ENCODE measurements around the gene PMEPA1.

The PMEPA1 gene

DNA sequence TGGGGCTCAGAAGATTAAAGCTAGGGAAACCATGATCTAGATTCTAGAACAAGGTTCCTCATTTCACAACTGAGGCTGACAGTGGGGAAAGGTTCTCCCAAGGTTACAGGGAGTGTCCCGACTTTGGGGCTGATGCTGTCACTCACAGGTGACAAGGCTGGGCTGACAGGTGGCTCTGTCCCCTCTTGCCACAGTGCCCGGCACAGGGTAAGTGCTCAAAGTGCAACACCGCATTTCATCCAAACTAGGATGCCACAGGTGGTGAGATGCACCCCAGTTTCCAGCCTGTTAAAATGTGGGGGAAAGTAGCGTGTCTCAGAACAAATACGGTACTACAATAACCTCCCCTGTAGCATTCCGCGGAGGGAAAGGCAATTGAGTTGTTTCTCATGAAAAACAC, 97.4 kb downstream of the PMEPA1 start:
- H3K36me3 ChIP-seq (ENCODE audit: insufficient read depth, low read length): no peaks in the 10 kb centered on the region

DNA sequence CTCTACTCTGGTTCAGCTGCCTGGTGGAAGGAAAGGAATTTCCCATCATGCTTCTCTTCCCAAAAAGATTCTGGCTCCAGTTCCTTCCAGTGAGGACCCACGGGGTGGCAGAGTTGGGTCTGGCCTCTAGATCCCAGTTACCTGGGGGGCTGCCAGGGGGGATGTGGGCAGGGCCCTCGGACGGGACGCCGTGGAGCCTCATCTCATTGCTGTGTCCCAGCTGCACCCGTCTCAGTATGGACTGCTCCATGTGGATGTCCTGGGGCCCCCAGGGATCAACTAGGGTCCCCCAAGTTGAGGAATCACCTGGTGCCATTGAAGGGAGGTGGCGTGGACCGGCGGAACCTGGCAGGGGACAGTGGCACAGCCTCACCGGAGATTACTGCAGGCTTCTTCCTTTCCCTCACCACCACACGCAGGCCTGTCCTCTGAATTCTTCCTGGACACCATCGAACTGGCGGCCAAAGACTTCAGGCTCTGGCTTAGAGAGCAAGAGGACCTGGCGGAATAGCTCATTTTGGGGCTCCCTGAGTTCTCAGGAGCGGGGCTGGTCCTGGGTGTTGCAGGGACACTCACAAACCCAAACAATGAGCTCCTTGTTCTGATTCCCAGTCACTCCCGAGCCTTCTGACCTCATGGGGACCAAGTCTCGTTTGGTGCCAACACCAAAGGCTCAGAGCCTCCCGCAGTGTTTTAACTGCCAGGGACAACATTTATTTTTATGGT, 98.1 kb downstream of the PMEPA1 start:
- H3K9me3 ChIP-seq (replicated peaks; ENCODE audit: low read length): no peaks in the 10 kb centered on the region
- no peaks in the 10 kb centered on the region for H3K4me1 ChIP-seq (ENCODE audit: control insufficient read depth, insufficient read depth, low read length)
- H3K36me3 ChIP-seq (ENCODE audit: insufficient read depth, low read length): no peaks in the 10 kb centered on the region
- no peak overlapping the region for H3K9ac ChIP-seq (ENCODE audit: low read depth, low read length)
- peaks cover 64% of the 10 kb centered on the region for H3K27me3 ChIP-seq (ENCODE audit: control insufficient read depth, insufficient read depth, low read length)
- H3K4me3 ChIP-seq (ENCODE audit: low read length): no peak overlapping the region
- H3K4me2 ChIP-seq (ENCODE audit: low read length): no peak overlapping the region

More for the DNA sequence above, 97.4 kb downstream of the PMEPA1 start:
- Histone ChIP-seq H3K4me1 (ENCODE audit: control insufficient read depth, insufficient read depth, low read length) (no peaks in the 10 kb centered on the region), H3K9me3 (replicated peaks; ENCODE audit: low read length) (no peaks in the 10 kb centered on the region), H3K9ac (ENCODE audit: low read depth, low read length) (no peak overlapping the region), H3K27me3 (ENCODE audit: control insufficient read depth, insufficient read depth, low read length) (peaks cover 63% of the 10 kb centered on the region), H3K4me2 (ENCODE audit: low read length) (no peak overlapping the region), H3K4me3 (ENCODE audit: low read length) (no peak overlapping the region)

DNA sequence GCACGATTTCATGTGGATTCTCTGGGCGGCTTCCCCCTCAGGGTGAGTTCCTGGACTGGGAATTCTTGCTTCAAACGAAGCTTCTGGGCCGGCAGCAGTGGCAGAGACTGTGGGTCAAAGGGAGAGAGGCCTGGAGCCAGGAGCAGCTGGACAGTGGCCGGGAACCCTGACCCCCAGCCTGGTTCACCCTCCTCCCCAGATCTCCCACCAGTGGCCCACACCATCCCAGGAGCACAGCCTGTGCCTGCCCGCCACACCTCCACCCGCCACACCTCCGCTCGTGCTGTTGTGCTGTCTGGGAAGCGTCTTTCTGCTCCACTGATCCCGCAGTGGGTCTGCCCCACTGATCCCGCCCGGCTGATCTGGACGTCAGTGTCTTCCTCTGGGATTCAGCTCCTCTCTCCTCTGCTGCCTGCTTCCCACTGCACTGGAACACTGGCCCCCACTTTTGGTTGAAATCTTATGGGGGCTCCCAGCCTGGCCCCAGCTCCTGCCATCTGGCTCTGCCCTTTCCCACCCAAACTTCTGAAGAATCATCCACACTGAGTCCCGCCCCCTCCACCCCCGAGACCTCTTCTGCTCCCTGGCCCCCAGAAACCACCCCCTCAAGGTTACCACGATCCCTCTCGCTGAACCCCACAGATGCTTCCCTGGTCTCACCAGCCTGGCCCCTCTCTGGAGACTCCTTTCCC, 99.4 kb downstream of the PMEPA1 start:
- Histone ChIP-seq H3K9me3 (replicated peaks; ENCODE audit: low read length) (no peaks in the 10 kb centered on the region), H3K27me3 (ENCODE audit: control insufficient read depth, insufficient read depth, low read length) (peaks cover 60% of the 10 kb centered on the region), H3K4me1 (ENCODE audit: control insufficient read depth, insufficient read depth, low read length) (no peaks in the 10 kb centered on the region), H3K36me3 (ENCODE audit: insufficient read depth, low read length) (no peaks in the 10 kb centered on the region), H3K4me2 (ENCODE audit: low read length) (no peak overlapping the region), H3K9ac (ENCODE audit: low read depth, low read length) (no peak overlapping the region), H3K4me3 (ENCODE audit: low read length) (no peak overlapping the region)

DNA sequence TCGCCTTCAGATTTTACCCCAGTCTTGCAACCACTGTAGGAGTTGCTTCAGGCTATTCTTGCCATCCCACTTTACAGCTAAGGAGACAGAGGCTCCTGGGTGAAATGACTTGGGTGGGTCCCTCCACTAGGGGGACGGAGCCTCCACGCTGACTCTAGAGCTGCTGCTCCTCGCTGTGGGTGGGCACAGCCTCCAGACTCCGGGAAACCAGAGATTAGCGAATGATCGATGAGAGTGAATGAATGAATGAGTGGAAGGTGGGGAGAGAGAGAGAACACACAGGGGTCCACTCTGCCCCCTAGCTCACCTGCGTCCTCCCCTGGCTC, 100.0 kb downstream of the PMEPA1 start:
- Histone ChIP-seq H3K27me3 (ENCODE audit: control insufficient read depth, insufficient read depth, low read length) (peaks cover 61% of the 10 kb centered on the region), H3K9ac (ENCODE audit: low read depth, low read length) (no peak overlapping the region), H3K4me3 (ENCODE audit: low read length) (no peak overlapping the region), H3K9me3 (replicated peaks; ENCODE audit: low read length) (no peaks in the 10 kb centered on the region), H3K4me1 (ENCODE audit: control insufficient read depth, insufficient read depth, low read length) (no peaks in the 10 kb centered on the region), H3K36me3 (ENCODE audit: insufficient read depth, low read length) (no peaks in the 10 kb centered on the region), H3K4me2 (ENCODE audit: low read length) (no peak overlapping the region)

DNA sequence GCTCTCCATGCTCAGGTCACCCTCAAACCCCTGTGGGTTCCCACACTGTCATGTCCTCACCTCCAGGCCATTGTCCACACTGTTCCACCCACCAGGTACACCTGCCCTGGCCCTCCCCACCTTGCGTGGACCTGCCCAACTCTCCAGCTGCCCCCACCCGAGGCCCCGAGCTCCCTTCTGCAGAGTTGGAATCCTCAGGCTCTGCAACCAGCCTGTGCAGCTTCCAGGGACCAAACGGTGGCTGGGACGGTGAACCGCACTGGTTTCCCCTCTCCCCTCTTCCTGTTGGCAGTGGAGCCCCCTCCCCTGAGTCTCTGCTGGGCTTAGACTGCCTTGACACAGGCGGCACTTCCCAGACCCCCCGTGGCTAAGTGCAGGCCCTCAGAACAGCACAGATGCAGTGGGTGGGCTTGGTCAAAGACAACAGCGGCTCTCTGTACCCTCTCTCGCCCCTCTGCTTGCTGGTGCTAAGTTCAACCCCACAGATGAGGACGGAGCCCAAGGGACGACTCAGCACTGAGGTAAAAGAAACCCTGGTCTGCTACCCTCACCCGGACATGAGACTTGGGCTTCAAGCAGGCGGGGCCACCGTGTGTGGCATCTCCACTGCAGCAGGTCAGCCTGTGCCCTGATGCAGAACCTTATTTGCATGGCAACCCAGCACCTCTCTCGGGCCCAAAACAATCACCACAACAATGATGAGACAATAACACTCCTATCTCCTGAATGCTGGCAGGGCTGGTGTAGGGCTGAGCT, 100.6 kb downstream of the PMEPA1 start:
- Histone ChIP-seq H3K36me3 (ENCODE audit: insufficient read depth, low read length) (no peaks in the 10 kb centered on the region), H3K27me3 (ENCODE audit: control insufficient read depth, insufficient read depth, low read length) (peaks cover 56% of the 10 kb centered on the region), H3K4me3 (ENCODE audit: low read length) (no peak overlapping the region), H3K4me2 (ENCODE audit: low read length) (no peak overlapping the region), H3K9ac (ENCODE audit: low read depth, low read length) (no peak overlapping the region), H3K4me1 (ENCODE audit: control insufficient read depth, insufficient read depth, low read length) (no peaks in the 10 kb centered on the region), H3K9me3 (replicated peaks; ENCODE audit: low read length) (no peaks in the 10 kb centered on the region)

DNA sequence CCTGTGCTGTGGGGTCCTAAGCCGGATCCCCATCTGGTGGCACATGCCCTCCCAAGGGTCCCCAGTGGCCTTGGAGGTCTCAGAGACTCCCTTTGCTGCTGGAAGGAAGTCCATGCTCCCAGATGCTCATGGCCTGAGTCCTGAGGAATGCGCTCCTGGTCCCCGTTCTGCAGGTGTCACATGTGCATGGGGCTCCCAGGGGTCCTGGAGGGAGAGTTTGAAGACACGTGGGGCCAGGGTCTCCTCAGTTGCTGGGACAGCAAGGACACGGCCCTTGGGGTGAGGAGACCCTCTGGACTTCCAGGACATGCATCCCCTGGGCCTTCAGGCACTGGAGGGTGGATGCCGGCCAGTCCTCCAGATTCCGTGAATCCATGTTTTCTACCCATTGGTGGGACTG, 101.3 kb downstream of the PMEPA1 start:
- peaks cover 53% of the 10 kb centered on the region for H3K27me3 ChIP-seq (ENCODE audit: control insufficient read depth, insufficient read depth, low read length)
- H3K9ac ChIP-seq (ENCODE audit: low read depth, low read length): no peak overlapping the region
- no peaks in the 10 kb centered on the region for H3K36me3 ChIP-seq (ENCODE audit: insufficient read depth, low read length)
- H3K4me2 ChIP-seq (ENCODE audit: low read length): no peak overlapping the region
- no peaks in the 10 kb centered on the region for H3K4me1 ChIP-seq (ENCODE audit: control insufficient read depth, insufficient read depth, low read length)
- H3K4me3 ChIP-seq (ENCODE audit: low read length): no peak overlapping the region
- no peaks in the 10 kb centered on the region for H3K9me3 ChIP-seq (replicated peaks; ENCODE audit: low read length)

DNA sequence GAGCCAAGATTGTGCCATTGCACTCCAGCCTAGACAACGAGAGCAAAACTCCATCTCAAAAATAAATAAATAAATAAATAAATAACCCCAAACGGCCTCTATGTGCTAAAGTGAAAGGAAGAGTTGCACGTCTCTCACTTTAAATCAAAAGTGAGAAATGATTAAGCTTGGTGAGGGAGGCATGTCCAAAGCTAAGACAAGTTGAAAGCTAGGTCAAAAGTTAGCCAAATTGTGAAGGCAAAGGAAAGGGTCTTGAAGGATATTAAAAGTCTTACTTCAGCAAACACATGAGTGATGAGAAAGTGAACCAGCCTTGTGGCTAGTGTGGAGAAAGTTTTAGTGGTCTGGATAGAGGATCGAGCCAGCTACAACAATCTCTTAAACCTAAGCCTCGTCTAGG, 103.9 kb downstream of the PMEPA1 start:
- Histone ChIP-seq H3K9me3 (replicated peaks; ENCODE audit: low read length) (no peaks in the 10 kb centered on the region), H3K36me3 (ENCODE audit: insufficient read depth, low read length) (no peaks in the 10 kb centered on the region), H3K9ac (ENCODE audit: low read depth, low read length) (no peak overlapping the region), H3K4me3 (ENCODE audit: low read length) (no peak overlapping the region), H3K27me3 (ENCODE audit: control insufficient read depth, insufficient read depth, low read length) (peaks cover 38% of the 10 kb centered on the region), H3K4me2 (ENCODE audit: low read length) (no peak overlapping the region), H3K4me1 (ENCODE audit: control insufficient read depth, insufficient read depth, low read length) (no peaks in the 10 kb centered on the region)

DNA sequence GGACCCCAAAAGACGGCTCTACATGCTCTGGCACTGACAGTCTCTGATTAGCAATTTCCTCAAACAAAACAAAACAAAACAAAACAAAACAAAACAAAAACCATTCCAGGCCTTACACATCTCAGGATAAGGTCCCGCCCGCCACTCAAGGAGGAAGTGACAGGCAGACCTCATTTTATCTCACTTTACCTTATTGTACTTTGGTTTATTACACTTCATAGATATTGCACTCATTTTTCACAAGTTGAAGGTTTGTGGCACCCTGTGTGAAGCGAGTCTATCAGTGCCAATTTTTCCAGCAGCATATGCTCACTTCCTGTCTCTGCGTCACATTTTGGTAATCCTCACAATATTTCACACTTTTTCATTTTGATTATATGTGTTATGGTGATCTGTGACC, 104.8 kb downstream of the PMEPA1 start:
- H3K27me3 ChIP-seq (ENCODE audit: control insufficient read depth, insufficient read depth, low read length): peaks cover 38% of the 10 kb centered on the region
- no peaks in the 10 kb centered on the region for H3K9me3 ChIP-seq (replicated peaks; ENCODE audit: low read length)
- H3K4me2 ChIP-seq (ENCODE audit: low read length): no peak overlapping the region
- H3K9ac ChIP-seq (ENCODE audit: low read depth, low read length): no peak overlapping the region
- H3K4me3 ChIP-seq (ENCODE audit: low read length): no peak overlapping the region
- H3K4me1 ChIP-seq (ENCODE audit: control insufficient read depth, insufficient read depth, low read length): no peaks in the 10 kb centered on the region
- H3K36me3 ChIP-seq (ENCODE audit: insufficient read depth, low read length): no peaks in the 10 kb centered on the region

DNA sequence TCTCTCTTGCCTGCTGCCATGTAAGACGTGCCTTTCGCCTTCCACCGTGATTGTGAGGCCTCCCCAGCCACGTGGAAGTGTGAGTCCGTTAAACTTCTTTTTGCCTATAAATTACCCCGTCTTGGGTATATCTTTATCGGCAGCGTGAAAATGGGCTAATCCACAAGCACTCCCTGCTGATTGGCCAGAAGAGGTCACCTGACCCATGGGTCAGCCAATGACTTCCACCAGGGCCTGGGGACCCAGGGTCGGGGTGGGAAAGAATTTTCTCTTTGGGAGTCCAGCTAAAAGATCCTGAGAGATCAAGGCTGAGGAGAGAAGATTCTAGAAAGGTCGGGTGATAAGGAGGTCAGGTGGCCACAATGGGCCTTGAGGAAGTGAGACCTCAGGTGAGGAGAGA, 106.7 kb downstream of the PMEPA1 start:
- H3K4me1 ChIP-seq (ENCODE audit: control insufficient read depth, insufficient read depth, low read length): no peaks in the 10 kb centered on the region
- H3K4me2 ChIP-seq (ENCODE audit: low read length): no peak overlapping the region
- no peaks in the 10 kb centered on the region for H3K36me3 ChIP-seq (ENCODE audit: insufficient read depth, low read length)
- no peaks in the 10 kb centered on the region for H3K9me3 ChIP-seq (replicated peaks; ENCODE audit: low read length)
- H3K9ac ChIP-seq (ENCODE audit: low read depth, low read length): no peak overlapping the region
- peaks cover 35% of the 10 kb centered on the region for H3K27me3 ChIP-seq (ENCODE audit: control insufficient read depth, insufficient read depth, low read length)
- no peak overlapping the region for H3K4me3 ChIP-seq (ENCODE audit: low read length)

DNA sequence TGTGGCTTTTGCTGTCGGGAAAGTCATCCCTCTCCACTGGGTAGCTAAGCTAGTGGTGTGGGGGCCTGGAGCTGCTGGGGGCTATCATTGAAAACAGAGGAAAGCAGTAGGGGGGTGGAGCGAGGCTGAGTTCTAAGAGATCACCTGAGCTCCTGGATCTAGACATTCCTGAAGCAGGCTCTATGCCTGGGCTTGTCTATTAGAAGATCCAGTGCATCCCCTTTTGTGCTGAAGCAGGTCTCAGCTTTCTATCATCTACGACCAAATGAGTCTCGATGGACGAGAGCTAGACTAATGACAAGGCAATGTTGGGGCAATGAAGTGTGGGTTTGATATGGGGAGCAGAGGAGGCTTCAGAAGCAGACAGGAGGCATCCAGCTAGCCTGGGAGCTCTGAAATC, 108.1 kb downstream of the PMEPA1 start:
- Histone ChIP-seq H3K4me1 (ENCODE audit: control insufficient read depth, insufficient read depth, low read length) (peaks cover 3% of the 10 kb centered on the region), H3K27me3 (ENCODE audit: control insufficient read depth, insufficient read depth, low read length) (peaks cover 27% of the 10 kb centered on the region)

DNA sequence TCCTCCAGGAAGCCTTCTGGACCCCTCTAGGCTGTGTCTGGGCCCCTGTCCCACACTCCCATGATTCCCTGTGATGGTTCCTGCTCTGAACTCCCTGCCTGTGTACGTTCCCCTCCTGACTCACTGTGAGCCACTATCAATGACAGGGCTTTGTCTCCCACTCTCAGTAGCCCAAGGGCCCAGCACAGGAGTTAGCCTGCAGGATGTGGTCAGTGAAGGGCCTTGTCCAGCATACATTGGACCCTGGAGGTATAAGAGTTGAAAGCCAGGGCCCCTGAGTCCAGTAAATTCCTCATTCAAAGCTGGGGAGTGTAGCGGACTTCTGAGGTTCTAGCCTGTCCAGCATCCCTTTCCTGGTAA, 108.6 kb downstream of the PMEPA1 start:
- no peaks in the 10 kb centered on the region for H3K36me3 ChIP-seq (ENCODE audit: insufficient read depth, low read length)
- H3K4me3 ChIP-seq (ENCODE audit: low read length): no peak overlapping the region
- H3K9ac ChIP-seq (ENCODE audit: low read depth, low read length): no peak overlapping the region
- H3K27me3 ChIP-seq (ENCODE audit: control insufficient read depth, insufficient read depth, low read length): peaks cover 23% of the 10 kb centered on the region
- no peaks in the 10 kb centered on the region for H3K9me3 ChIP-seq (replicated peaks; ENCODE audit: low read length)
- no peak overlapping the region for H3K4me2 ChIP-seq (ENCODE audit: low read length)
- H3K4me1 ChIP-seq (ENCODE audit: control insufficient read depth, insufficient read depth, low read length): peaks cover 3% of the 10 kb centered on the region

More for the DNA sequence above, 108.1 kb downstream of the PMEPA1 start:
- Histone ChIP-seq H3K4me3 (ENCODE audit: low read length) (no peak overlapping the region), H3K4me2 (ENCODE audit: low read length) (no peak overlapping the region), H3K9me3 (replicated peaks; ENCODE audit: low read length) (no peaks in the 10 kb centered on the region), H3K36me3 (ENCODE audit: insufficient read depth, low read length) (no peaks in the 10 kb centered on the region), H3K9ac (ENCODE audit: low read depth, low read length) (no peak overlapping the region)

All from skeletal muscle satellite cell (primary cell).